GM19395 (cell line): ENCODE measurements around the gene NT5C3B.
"Not testable (repeated sequence)": the region's sequence is repeated elsewhere in the genome, so short reads cannot be mapped to it uniquely, and the experiment has no call there.

ENCODE experiments used
- ATAC-seq: cut with Tn5 transposase; IDR thresholded peaks from one replicate; pipeline ENCODE4 v1.9.1; 2021; ENCODE audit warnings: mild to moderate bottlenecking, moderate library complexity; ENCODE audit not compliant: unreplicated experiment

The NT5C3B gene

GRCh38 chr17:41785091-41785858 is 50.8 kb downstream of the NT5C3B start:
- ATAC-seq = no peak

- ATAC-seq = no peak
Measured at GRCh38 chr17:41784207-41784744, 51.8 kb downstream of the NT5C3B start.

- no peak for ATAC-seq
Measured at GRCh38 chr17:41782142-41782541, 53.9 kb downstream of the NT5C3B start.

GRCh38 chr17:41781404-41782110 is 54.5 kb downstream of the NT5C3B start:
- ATAC-seq = no peak

GRCh38 chr17:41779954-41780353 is 56.1 kb downstream of the NT5C3B start:
- ATAC-seq = no peak

- ATAC-seq = no peak
Measured at GRCh38 chr17:41777574-41778188, 58.4 kb downstream of the NT5C3B start.

- no peak for ATAC-seq
Measured at GRCh38 chr17:41777157-41777573, 58.9 kb downstream of the NT5C3B start.

GRCh38 chr17:41776262-41776900 is 59.7 kb downstream of the NT5C3B start:
- ATAC-seq = not testable (repeated sequence)

GRCh38 chr17:41775394-41776226 is 60.4 kb downstream of the NT5C3B start:
- ATAC-seq = no peak
